HEK293 (cell line): ENCODE measurements around the gene GNRHR.

ENCODE experiments used
- REPIN1 ChIP-seq: fragments of 450-650 bp; formaldehyde crosslinking; IDR thresholded peaks from 2 replicates; pipeline ENCODE4 v1.5.1; 2017; ENCODE audit warnings: missing biosample characterization, missing genetic modification characterization, low read depth
- TRIM28 ChIP-seq: IDR thresholded peaks from 2 replicates; pipeline ENCODE4 v1.6.1; 2011; ENCODE audit warnings: low read length, control low read depth, borderline replicate concordance
- ZBTB10 ChIP-seq: fragments of 450-650 bp; formaldehyde crosslinking; IDR thresholded peaks from 2 replicates; pipeline ENCODE4 v1.5.1; 2016; ENCODE audit warnings: missing biosample characterization, missing genetic modification characterization
- ZBTB7A ChIP-seq: fragments of 450-650 bp; formaldehyde crosslinking; IDR thresholded peaks from 2 replicates; pipeline ENCODE4 v1.5.1; 2016; ENCODE audit warnings: low read depth, missing biosample characterization, missing genetic modification characterization
- ZNF324 ChIP-seq: fragments of 450-650 bp; formaldehyde crosslinking; IDR thresholded peaks from 2 replicates; pipeline ENCODE4 v1.5.1; 2016; ENCODE audit warnings: missing biosample characterization, missing genetic modification characterization
- ZNF514 ChIP-seq: fragments of 450-650 bp; formaldehyde crosslinking; IDR thresholded peaks from 2 replicates; pipeline ENCODE4 v1.5.1; 2016; ENCODE audit warnings: missing biosample characterization, missing genetic modification characterization
- ZNF707 ChIP-seq: fragments of 450-650 bp; formaldehyde crosslinking; IDR thresholded peaks from 2 replicates; pipeline ENCODE4 v1.5.1; 2016; ENCODE audit warnings: missing biosample characterization, missing genetic modification characterization
- ZSCAN23 ChIP-seq: fragments of 450-650 bp; formaldehyde crosslinking; IDR thresholded peaks from 2 replicates; pipeline ENCODE4 v1.5.1; 2016; ENCODE audit warnings: missing biosample characterization, missing genetic modification characterization
- TF ChIP-seq, protein P1 (sequence below): fragments of 450-650 bp; formaldehyde crosslinking; IDR thresholded peaks from 2 replicates; pipeline ENCODE4 v1.5.1; 2016; ENCODE audit warnings: missing biosample characterization, missing genetic modification characterization
- TF ChIP-seq, protein P2 (sequence below): fragments of 450-650 bp; formaldehyde crosslinking; IDR thresholded peaks from 2 replicates; pipeline ENCODE4 v1.5.1; 2016; ENCODE audit warnings: missing biosample characterization, missing genetic modification characterization, low read depth

GRCh38 chr4:67725132-67725531, 29.1 kb downstream of the GNRHR start:
- TF ChIP-seq, protein P1, sequence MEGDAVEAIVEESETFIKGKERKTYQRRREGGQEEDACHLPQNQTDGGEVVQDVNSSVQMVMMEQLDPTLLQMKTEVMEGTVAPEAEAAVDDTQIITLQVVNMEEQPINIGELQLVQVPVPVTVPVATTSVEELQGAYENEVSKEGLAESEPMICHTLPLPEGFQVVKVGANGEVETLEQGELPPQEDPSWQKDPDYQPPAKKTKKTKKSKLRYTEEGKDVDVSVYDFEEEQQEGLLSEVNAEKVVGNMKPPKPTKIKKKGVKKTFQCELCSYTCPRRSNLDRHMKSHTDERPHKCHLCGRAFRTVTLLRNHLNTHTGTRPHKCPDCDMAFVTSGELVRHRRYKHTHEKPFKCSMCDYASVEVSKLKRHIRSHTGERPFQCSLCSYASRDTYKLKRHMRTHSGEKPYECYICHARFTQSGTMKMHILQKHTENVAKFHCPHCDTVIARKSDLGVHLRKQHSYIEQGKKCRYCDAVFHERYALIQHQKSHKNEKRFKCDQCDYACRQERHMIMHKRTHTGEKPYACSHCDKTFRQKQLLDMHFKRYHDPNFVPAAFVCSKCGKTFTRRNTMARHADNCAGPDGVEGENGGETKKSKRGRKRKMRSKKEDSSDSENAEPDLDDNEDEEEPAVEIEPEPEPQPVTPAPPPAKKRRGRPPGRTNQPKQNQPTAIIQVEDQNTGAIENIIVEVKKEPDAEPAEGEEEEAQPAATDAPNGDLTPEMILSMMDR (tag by site-specific recombination) = no peak
- TF ChIP-seq ZNF324 (tag by site-specific recombination) (no peak), TRIM28 (no peak), ZSCAN23 (tag by site-specific recombination) (no peak), ZNF514 (no peak), ZBTB7A (no peak), REPIN1 (tag by site-specific recombination) (no peak), ZNF707 (tag by site-specific recombination) (no peak), ZBTB10 (tag by site-specific recombination) (no peak)
- TF ChIP-seq, protein P2, sequence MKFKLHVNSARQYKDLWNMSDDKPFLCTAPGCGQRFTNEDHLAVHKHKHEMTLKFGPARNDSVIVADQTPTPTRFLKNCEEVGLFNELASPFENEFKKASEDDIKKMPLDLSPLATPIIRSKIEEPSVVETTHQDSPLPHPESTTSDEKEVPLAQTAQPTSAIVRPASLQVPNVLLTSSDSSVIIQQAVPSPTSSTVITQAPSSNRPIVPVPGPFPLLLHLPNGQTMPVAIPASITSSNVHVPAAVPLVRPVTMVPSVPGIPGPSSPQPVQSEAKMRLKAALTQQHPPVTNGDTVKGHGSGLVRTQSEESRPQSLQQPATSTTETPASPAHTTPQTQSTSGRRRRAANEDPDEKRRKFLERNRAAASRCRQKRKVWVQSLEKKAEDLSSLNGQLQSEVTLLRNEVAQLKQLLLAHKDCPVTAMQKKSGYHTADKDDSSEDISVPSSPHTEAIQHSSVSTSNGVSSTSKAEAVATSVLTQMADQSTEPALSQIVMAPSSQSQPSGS (tag by site-specific recombination) = no peak
